ENCODE data around the gene PRADC1.
"Not testable (repeated sequence)": the region's sequence is repeated elsewhere in the genome, so short reads cannot be mapped to it uniquely, and the experiment has no call there.

PRADC1 gene

DNA sequence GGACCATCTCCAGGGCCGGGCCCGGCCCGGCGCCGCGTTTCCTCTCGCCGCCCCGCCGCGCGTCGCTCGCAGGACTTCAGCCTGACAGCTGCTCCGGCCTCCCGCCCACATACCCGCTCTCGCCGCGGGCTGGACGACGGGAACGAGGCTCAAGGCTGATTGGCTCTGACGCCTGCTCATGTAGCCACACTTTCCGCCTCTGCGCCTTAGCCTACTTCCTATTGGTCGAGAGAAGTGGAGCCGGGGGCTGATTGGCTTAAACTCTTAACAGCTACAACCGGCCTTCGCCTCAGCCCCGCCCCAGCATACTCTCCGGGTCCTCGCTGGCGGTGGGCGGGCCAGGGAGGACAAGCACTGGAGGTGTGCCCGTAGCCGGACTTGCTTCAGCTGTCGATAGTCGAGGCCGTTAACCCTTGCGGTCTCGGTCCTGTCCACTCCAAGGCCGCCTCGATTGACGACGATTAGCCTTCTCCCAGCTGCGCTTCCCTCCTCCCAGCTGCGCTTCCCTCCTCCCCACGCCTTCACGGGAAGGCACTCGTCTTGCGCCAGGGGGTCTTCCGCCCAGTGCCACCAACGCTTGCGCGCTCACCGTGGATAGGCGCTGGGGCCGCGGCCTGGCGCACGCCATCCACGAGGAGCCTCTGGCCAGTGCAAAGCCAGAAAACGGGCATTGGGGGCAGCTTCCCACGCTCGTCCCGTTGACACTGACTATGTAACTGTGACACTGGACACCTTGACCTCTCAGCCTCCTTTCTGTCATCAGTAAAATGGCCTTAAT, at the start of gene PRADC1:
Gene PRADC1 (minus strand): TSS at position 86 of the 778 bp plus-strand sequence. CDS start 79 bp downstream, at position 7.
- peak; percentile 99 to 100 for DNase-seq

DNA sequence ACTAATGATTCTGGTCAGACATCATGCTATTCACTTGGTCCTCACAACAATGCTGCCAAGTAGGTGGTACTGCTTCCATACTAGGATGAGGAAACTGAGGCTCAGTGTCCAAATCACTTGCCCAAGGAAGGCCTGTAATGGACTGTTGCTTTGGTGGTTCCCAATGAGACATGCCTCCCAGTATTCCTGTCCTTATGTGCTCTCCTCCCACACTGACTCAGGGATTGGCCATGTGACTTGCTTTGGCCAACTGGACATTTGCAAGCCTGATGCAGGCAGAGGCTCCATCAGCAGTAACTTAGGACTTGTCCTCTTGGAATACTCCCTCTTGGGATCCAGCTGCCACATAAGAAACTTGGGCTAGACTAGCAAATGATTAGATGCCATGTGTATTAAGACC, 48.2 kb upstream of the PRADC1 start:
- no peak for DNase-seq

DNA sequence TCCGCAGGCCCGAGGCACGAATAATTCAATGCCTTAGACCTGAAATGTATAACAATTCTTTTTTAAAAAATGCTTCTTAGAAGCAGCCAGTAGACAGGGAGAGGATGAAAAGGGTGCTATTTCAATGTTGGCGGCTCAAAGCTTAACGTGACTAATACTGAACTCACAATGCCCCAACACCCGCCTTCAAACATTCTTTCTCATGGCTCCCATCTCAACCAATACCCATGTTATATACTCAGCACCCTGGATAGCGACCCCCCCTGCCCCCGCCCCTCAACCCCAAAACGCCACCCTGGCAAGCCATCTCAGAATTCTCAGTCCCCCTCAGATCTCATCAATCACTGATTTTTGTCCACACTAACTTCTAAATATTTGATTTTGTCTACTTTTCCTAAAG, 46.8 kb upstream of the PRADC1 start:
- no peak for DNase-seq

DNA sequence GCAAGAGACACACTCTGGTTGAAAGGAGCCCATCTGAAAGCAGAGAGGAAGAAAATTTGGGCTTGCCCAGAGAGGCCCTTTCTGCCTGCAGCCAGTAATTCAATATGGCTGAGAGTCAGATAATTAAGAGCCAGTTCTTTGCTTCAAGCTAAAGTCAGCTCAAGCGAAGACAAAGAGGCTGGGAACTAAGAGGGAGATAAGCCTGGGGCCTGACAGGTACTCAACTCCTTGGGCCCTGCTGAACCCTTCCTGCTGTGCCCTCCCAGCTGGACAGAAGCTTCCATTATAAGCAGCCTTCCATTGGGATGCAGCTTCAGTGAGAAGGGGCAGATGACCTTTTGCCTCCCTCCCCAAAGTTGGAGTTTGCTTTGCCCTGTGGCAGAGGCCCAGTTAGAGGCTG, 39.2 kb upstream of the PRADC1 start:
- DNase-seq, result no peak

DNA sequence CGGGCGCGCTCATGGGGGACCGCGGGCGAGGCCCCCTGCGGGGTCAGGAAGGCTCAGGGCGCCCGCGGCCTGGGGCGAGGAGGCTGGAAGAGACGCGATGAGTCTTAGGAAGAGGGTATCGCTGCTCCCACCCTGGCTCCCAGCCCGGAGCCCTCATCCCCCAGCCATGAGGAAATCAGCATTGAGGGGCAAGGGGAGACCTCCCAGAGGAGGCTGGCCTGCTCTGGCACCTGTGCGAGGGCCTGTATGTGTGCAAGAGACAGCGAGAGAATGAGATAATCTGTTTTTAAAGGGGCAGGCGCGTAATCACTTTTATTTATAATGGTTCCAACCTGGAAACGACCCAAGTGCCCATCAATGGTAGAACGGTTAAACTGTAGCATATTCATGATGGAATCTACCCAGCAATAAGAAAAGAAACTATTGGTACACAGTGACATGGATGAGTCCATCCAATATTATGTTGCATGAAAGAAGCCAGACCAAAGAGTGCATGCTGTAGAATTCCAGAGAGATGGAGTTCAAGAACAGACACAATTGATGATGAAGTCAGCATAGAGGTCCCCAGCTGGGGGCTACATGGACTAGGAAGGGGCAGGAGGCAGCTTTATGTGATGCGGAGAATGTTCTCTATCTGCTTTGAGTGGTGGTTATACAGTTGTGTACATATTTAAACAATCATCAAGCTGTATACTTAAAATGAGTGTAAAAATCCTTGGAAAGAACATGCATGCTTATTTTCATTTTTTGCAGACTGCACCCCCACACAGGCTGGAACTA, 36.8 kb upstream of the PRADC1 start:
- DNase-seq, result no peak

DNA sequence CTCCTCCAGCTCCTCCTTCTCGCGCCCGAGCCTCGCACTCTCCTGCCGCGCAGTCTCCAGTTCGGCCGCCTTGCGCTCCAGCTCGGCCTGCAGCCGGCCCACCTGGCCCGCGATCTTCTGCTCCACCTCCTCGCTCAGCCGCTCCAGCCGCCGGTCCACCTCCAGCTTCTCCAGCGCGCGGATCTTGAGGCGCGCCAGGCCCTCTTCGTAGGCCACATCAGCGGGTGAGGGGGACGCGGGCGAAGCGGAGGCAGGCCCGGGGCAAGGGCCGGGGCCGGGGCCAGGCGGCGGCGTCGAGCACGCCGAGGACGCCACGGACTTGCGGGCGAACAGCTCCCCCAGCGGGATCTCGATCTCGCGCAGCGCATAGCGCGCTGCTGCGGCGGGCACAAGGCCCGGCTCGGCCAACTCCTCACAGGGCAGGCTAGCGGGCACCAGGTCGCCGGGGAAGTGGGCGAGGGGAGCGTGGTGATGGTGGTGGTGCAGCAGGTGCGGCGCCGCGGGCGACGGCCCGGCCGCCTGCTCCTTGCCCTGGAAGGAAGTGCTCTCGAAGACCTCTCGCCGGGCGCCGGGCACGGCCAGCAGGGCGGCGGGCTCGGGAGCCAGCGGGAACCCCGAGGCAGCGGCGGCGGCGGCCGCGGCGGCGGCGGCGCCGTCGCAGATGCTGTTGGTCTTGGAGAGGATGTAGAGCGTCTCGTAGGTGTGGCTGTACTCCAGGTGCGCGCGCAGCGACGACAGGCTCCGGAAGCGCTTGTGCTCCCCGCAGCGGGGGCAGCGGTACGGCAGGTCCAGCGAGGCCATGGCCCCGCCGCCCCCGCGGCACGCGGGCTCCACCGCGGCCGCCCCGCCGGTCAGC, 36.0 kb upstream of the PRADC1 start:
- no peak for DNase-seq

DNA sequence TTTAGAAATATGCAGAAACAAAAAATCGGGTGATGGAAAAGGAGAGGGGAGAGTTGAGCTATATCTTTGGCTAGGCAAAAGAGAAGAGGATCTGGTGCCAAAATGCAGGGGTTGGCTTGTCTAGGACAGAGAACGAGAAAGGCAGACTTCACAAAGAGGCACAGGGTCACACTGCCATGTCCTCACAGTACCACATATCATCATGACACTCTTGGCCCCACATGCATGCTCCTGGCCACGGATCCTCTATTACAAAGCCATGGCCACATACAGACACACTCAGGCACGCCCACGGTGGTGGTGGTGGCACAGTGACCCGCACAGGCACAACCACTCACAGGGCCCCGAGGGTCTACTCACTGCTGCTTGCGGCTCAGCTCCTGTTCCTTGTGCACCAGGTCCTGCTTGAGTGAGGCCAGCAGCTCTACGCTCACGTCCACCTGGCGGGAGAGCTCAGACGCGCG, 35.4 kb upstream of the PRADC1 start:
- no peak for DNase-seq

DNA sequence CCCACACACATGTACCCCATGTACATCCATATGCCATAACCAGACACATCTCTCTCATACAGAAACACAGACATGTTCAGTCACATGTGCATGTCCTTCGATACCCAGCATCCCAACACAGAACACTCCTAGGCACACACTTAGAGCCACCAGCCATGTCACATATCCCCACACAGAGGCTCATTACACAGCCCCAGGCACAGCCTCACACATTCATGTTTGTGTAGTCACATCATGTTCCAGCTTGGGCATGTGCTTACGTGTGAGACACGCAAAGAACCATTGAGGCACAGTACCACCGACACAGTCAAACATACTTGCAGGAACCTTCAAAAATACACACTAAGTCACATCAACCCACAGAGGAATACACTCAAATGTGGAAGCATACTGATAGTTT, 34.0 kb upstream of the PRADC1 start:
- no peak for DNase-seq

DNA sequence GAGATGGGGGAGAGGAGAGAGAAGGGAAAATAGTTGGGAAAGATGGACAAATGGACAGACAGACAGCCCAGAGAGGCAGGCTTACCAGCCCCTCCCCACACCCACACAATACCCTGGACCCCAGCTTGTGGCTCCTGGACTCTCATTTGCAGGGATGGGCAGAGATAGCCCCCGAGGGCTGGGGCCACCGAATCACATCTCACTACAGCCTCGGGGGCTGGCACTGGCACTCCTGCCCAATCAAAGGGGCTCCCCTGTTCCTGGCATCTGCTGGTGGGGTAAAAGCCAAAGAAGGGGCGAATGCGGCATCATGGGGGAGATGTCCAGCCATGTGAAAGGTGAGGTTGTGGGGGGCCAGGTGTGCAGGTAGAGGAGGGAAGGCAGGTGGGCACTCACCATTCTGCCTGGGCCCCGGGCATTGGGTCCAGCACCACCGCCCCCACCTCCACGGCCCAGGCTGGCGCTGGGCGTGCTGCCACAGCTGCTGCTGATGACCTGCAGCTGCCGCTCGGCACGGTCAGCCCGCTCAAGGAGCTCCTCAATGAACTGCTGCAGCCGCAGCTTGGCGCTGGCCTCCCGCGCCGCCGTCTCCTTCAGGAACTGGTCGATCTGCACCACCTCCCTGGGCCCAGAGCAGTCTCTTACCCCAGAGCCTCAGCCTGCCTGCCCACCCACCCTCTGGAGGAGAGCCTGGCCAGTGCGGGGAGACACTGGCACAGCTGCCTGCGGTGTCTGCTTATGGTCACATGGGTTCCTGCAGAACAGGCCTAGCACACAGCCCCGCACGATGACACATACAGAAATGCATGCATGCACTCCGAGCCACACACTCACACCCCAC, 33.2 kb upstream of the PRADC1 start:
- DNase-seq, result no peak

DNA sequence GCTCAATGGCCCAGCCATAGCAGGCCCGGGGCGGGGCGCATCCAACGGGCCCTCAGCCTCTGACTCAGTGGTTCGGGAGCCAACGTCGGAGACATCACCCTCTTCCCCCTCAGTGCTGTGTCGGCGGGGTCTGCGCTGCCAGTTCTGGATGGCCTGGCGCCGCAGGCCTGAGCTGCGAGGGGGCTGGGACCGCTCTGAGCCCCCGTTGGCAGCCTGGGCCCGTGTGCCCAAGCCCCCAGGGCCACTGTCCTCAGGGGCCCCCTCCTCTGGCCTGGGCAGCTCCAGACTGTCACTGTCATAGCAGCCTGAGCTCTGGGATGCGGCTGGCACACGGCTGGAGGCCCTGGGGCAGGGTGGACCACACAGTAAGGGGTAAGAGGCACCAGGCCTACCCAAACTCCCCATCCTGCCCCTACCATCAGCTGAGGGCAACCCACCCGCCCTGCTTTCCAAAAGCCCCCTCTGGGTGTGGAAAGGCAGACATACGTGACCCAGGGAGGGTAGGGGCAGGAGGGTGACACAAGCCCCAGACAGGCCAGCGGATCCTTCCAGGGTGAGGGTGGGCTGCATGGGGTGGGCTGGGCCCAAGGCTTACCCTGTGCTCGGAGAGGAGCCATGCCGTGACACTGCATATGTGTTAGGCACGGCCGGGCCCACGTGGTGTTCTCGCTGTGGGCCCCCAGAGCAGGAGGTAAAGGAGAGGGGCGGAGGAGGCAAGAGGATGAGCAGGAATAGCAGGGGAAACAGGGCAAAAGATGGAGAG, 32.4 kb upstream of the PRADC1 start:
- no peak for DNase-seq

DNA sequence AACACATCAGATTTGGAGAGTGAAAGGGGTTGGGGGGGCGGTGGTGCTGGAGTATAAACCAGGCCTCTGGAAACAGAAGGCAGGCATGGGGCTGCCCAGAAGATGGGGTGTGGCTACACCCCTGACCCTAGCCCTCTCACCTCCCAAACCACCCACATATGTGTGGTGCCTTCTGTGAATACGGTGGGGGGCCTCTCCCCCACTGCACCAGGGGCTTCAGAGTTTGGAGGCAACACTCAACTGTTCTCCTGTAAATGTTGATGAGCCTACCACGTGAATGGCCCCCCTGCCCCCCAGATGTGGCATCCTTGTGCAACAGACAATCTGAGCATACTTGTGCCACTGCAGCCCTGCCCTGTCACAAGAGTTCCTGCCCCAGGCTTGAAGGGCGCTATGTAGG, 31.7 kb upstream of the PRADC1 start:
- no peak for DNase-seq

DNA sequence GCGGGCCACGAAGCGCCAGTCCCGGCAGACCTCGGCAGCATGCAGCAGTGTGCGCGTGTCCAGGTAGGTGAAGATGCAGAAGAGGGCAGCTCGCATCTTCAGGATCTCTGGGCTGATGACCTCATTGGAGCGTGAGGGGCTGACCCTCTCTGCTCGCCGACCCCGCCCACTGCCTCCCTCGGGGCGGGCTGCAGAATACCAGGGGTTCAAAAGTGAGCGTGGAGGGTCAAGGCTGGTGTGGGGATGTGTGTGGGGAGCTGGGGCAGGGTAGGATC, 31.2 kb upstream of the PRADC1 start:
- DNase-seq, result no peak

DNA sequence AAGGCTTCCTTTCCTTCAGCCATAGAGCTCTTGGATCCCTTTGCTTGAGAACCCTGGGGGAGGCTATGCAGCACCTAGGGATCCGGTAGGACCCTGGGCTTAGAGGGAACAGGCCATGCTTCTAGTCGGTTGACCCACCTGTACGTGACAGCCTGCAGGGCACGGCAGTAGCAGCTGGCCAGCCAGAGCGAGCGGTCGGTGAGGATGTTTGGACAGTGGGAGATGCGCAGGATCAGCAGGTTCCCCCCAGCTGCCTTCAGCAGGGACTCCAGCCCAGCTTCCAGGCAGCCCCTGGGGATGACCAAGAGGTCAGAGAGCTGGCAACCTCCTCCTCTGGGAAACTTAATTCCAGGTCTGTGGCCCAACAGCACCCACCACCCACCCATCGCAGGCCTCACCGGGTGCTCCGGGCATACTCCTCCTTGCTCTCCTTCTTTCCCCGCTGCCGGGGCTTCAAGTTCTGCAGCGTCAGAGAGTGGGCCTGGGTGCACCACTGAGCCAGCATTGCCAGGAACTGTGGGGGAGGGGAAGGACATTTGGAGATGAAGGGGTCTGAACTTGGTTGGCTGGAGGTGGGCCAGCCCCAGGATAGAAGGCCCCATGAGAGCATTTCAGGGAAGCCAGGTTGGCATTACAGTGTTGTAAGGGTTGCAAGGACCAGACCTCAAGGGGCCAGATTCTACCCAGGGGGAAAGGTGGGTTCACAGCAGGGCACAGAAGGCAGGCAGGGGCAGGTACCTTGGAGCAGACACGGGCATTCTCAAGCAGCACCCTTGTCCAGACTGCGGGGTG, 30.7 kb upstream of the PRADC1 start:
- no peak for DNase-seq

DNA sequence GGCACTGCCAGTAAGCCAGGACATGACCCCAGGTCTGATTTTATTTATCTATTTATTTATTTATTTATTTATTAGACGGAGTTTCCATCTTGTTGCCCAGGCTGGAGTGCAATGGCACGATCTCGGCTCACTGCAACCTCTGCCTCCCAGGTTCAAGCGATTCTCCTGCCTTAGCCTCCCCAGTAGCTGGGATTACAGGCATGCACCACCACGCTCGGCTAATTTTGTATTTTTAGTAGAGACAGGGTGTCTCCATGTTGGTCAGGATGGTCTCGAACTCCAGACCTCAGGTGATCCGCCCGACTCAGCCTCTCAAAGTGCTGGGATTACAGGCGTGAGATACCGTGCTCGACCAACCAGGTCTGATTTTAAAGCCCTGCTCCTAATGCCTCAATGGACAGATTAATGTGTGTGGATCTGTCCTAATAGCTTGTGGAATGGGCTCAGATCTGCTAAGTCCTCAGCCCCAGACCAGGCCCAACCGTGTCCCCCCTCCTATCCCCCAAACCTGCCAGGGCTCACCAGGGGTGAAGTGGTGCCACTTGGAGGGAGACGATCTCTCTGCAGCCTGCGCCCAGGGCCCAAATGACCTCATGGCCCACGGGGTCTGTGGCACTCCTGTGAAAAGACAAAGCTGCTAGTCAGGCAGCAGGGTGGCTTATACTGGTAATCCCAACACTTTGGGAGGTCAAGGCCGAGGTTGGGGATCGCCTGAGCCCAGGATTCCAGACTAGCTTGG, 29.8 kb upstream of the PRADC1 start:
- not testable (repeated sequence) for DNase-seq

DNA sequence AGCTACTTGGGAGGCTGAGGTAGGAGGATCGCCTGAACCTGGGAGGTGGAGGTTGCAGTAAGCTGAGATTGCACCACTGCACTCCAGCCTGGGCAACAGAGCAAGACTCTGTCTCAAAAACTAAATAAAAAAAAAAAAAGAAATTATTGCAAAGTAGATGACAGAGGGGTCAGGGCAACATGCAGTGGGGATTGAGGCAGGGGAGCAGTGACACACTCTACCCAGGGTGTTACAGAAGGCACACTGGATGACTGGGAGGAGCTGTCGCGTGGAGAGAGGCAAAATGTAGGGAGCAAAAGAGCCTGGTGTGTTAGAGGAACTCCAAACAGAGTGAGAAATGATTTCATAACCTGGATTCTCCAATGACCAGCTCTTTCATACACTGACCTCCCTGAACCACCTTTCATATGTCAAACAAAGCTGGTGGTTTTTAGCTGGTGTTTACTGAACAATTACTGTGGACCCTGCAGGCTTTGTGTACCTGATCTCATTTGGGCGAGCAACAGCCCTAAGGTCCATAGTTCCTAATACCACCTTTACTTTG, 29.1 kb upstream of the PRADC1 start:
- DNase-seq, result no peak

DNA sequence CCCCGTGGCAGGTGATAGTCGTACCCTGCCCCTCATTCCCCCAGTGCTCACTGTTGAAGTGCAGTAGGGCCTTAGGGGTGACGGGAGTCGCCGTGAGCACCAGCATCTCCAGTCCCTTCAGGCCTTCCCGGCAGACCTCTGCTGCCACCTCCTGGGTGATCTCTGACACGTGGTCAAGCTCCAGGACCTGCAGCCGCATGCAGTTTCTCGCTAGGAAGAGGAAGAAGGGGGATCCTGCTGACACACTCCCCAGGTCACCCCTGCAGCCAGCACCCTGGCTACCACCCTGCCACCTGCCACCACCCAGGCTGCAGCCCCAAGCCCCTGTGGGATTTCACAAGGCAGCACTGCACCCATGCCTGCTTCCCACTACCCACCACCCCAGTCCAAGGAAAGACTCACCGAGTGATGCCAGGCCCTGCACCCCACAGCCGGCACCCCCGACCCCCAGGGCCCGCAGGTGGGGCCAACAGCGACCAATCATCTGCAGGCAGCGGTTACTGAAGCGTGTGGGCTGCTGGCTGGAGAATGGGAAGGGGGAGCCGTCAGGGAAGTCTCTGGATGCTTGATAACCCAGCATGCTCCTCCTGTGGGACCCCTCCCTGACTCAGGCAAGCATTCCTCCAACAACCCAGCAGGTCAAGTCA, 27.4 kb upstream of the PRADC1 start:
- peak; percentile 20 to 35 for DNase-seq

DNA sequence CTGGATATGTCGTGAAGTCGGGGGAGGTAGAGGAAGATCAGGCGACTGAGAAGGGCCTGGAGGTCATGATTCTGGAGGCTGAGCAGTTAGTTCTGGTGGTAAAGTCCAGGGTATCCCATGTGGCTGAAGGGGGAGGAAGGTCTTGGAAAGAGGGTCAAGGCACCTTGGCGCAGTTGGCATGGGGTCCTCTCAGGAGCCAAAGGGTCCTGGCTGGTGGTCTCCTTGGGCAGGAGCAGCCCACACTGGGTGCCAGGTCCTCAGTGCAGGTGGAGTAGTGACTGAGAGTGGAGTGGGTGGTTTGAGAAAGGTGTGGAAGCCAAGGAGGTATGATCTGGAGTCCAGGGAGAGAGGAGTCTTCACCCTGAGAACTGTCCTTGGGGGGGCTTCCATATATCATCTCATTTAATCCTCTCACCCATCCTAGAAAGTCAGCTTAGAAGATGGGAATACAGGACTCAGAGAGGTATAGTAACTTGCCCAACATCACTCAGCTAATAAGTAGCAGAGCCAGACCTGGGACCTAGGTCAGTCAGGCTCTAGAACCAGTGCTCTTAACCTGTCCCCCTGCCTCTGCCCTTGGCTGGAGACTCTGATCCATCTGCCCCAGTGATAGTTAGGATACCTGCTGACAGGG, 26.8 kb upstream of the PRADC1 start:
- DNase-seq, result no peak

DNA sequence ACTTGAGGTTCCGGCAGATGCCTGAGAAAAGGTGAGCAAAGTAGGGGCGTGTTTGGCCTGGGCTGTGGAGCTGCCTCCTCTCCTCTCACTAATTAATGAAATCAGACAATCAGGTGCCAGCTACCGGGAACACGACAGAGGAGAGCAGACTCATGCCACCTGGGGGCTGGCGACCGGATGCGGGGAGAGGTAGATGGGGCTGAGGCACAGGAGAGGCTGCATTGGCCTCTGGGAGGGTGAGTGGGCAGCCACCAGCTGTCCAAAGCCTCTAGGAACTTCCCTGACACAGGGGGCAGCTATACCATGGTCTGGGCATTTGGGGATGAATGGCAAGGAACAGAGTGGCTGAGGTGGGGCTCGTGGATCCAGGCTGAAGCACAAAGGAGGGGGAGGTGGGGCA, 26.2 kb upstream of the PRADC1 start:
- DNase-seq, result no peak

DNA sequence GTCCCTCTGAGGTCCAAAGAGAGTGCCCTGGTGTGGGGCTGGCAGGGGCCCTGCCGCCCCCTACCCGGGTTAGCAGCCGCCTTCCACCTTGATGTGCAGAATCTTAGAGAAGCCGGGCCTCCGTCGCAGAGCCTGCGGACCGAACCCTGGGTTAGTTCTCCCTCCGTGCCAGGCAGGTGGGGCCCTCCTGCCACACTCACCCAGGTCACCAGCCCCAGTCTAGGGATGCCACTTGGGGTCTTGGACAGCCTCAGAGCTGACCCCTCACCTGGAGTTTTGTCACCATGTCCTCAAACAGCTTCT, 25.8 kb upstream of the PRADC1 start:
- no peak for DNase-seq
